ENCODE results near the gene SLC45A2.
"Not testable (repeated sequence)": the region's sequence is repeated elsewhere in the genome, so short reads cannot be mapped to it uniquely, and the experiment has no call there.

DNA sequence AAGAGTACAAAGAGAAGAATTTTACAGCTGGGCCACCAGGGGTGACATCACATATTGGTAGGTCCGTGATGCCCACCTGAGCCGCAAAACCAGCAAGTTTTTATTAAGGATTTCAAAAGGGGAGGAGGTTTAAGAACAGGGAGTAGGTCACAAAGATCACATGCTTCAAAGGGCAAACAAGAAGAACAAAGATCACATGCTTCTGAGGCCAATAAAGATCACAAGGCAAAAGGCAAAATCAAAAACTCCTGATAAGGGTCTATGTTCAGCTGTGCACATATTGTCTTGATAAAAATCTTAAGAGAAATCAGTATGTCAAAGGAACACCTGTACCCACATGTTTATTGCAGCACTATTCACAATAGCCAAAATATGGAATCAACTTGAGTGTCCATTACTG, 25.7 kb upstream of the SLC45A2 start:
- not testable (repeated sequence) for TF ChIP-seq ZNF24 (IDR thresholded peaks at IDR 0.05); TAF7 (tag; IDR thresholded peaks at IDR 0.05); SNRNP70 (optimal IDR thresholded peaks at IDR 0.05; ENCODE audit: low read depth, low read length); FOSL1 (tag; conservative IDR thresholded peaks at IDR 0.05); TSC22D4 (tag; IDR thresholded peaks at IDR 0.05); KAT7 (CRISPR knock-in tag; IDR thresholded peaks at IDR 0.05; ENCODE audit: borderline replicate concordance); BACH1 (tag; IDR thresholded peaks at IDR 0.05); ETV6 (IDR thresholded peaks at IDR 0.05; ENCODE audit: borderline replicate concordance in 1 of 2, low read depth in 2 of 2, low read length in 1 of 2); ETV6 (CRISPR knock-in tag; IDR thresholded peaks at IDR 0.05; ENCODE audit: borderline replicate concordance); SUPT5H (IDR thresholded peaks at IDR 0.05)
- TF ChIP-seq, protein P1, sequence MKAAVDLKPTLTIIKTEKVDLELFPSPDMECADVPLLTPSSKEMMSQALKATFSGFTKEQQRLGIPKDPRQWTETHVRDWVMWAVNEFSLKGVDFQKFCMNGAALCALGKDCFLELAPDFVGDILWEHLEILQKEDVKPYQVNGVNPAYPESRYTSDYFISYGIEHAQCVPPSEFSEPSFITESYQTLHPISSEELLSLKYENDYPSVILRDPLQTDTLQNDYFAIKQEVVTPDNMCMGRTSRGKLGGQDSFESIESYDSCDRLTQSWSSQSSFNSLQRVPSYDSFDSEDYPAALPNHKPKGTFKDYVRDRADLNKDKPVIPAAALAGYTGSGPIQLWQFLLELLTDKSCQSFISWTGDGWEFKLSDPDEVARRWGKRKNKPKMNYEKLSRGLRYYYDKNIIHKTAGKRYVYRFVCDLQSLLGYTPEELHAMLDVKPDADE (conservative IDR thresholded peaks at IDR 0.05; ENCODE audit: control insufficient read depth, low read depth, low read length): not testable (repeated sequence)
- TF ChIP-seq, protein P2, sequence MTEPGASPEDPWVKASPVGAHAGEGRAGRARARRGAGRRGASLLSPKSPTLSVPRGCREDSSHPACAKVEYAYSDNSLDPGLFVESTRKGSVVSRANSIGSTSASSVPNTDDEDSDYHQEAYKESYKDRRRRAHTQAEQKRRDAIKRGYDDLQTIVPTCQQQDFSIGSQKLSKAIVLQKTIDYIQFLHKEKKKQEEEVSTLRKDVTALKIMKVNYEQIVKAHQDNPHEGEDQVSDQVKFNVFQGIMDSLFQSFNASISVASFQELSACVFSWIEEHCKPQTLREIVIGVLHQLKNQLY (CRISPR knock-in tag; conservative IDR thresholded peaks at IDR 0.05): not testable (repeated sequence)

Data from K562 (cell line).